Dermis blood vessel endothelial cell (primary cell): ENCODE measurements around the gene CRIM1. TPM values are rescaled to one million over a fixed set of nuclear protein-coding genes. Genes with fewer than 3 reads are reported as not detected.

Source experiments
- DNase-seq: peaks from one replicate; pipeline ENCODE4 v3.0.0; 2010
- total RNA-seq: library from RNA; depleted of rRNA; stranded (reverse); fragments of >200 nt; gene quantifications from 2 replicates; pipeline ENCODE4 v1.2.3, GENCODE V29; 2014

The CRIM1 gene
- total RNA-seq, 1 donor from 2014 or later: 891 TPM

- no peak for DNase-seq
These were observed 19.0 kb downstream of the CRIM1 start for GRCh38 chr2:36374585-36374984.

- peak; percentile 76 for DNase-seq
These were observed 20.8 kb downstream of the CRIM1 start for GRCh38 chr2:36376319-36376765.

GRCh38 chr2:36376992-36377738 is 21.6 kb downstream of the CRIM1 start:
- DNase-seq: peak; percentile 76

- DNase-seq: no peak
These were observed 24.3 kb downstream of the CRIM1 start for GRCh38 chr2:36379710-36380448.

- DNase-seq: peak; percentile 86
These were observed 25.3 kb downstream of the CRIM1 start for GRCh38 chr2:36380624-36381481.

GRCh38 chr2:36381993-36382392 is 26.4 kb downstream of the CRIM1 start:
- DNase-seq: no peak

GRCh38 chr2:36382472-36382871 is 26.9 kb downstream of the CRIM1 start:
- DNase-seq: no peak

GRCh38 chr2:36383726-36384125 is 28.1 kb downstream of the CRIM1 start:
- DNase-seq: no peak

- DNase-seq: no peak
These were observed 28.9 kb downstream of the CRIM1 start for GRCh38 chr2:36384454-36384853.

- no peak for DNase-seq
These were observed 30.0 kb downstream of the CRIM1 start for GRCh38 chr2:36385603-36386002.

GRCh38 chr2:36387258-36387916 is 31.8 kb downstream of the CRIM1 start:
- no peak for DNase-seq

GRCh38 chr2:36388472-36388871 is 32.9 kb downstream of the CRIM1 start:
- no peak for DNase-seq

- peak; percentile 84 for DNase-seq
These were observed 33.5 kb downstream of the CRIM1 start for GRCh38 chr2:36389091-36389564.

GRCh38 chr2:36389577-36389976 is 34.0 kb downstream of the CRIM1 start:
- no peak for DNase-seq

- no peak for DNase-seq
These were observed 37.1 kb downstream of the CRIM1 start for GRCh38 chr2:36392571-36393255.

GRCh38 chr2:36393738-36394256 is 38.2 kb downstream of the CRIM1 start:
- DNase-seq: peak; percentile 66

- peak; percentile 42 for DNase-seq
These were observed 39.2 kb downstream of the CRIM1 start for GRCh38 chr2:36394804-36395203.

- no peak for DNase-seq
These were observed 40.3 kb downstream of the CRIM1 start for GRCh38 chr2:36395866-36396265.

GRCh38 chr2:36396878-36397539 is 41.4 kb downstream of the CRIM1 start:
- DNase-seq: peak; percentile 39

- peak; percentile 62 for DNase-seq
These were observed 42.3 kb downstream of the CRIM1 start for GRCh38 chr2:36397728-36398413.
